ENCODE results near the gene ANAPC2.

DNA sequence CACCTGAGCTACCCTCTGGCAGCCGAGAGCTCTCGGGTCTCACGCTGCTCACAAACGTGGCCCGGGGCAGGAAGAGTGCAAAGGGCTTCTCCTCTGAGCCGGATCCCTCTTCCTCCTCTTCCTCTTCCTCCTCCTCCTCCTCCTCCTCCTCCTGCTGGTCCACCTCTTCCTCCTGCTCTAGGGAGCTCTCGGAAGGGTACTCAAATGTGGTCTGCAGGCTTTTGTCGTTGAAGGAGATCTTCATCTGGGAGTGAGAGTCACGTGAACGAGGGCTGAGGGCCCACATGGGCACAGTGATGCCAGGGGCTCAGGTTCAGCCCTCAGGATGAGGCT, 4.1 kb upstream of the ANAPC2 start:
- TF ChIP-seq, protein P1, sequence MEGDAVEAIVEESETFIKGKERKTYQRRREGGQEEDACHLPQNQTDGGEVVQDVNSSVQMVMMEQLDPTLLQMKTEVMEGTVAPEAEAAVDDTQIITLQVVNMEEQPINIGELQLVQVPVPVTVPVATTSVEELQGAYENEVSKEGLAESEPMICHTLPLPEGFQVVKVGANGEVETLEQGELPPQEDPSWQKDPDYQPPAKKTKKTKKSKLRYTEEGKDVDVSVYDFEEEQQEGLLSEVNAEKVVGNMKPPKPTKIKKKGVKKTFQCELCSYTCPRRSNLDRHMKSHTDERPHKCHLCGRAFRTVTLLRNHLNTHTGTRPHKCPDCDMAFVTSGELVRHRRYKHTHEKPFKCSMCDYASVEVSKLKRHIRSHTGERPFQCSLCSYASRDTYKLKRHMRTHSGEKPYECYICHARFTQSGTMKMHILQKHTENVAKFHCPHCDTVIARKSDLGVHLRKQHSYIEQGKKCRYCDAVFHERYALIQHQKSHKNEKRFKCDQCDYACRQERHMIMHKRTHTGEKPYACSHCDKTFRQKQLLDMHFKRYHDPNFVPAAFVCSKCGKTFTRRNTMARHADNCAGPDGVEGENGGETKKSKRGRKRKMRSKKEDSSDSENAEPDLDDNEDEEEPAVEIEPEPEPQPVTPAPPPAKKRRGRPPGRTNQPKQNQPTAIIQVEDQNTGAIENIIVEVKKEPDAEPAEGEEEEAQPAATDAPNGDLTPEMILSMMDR (IDR thresholded peaks at IDR 0.05 in 4 of 5, conservative IDR thresholded peaks at IDR 0.05 in 1 of 5) = no peak
- TF ChIP-seq POLR2A (IDR thresholded peaks at IDR 0.05) = no peak

Data from gastrocnemius medialis (tissue), 4 donors.